AG04449 (cell line): ENCODE measurements around the gene ASB16.
"Not testable (repeated sequence)": the region's sequence is repeated elsewhere in the genome, so short reads cannot be mapped to it uniquely, and the experiment has no call there.

Source experiments
- CTCF ChIA-PET: fragments of 350-600 bp; formaldehyde crosslinking; extraction: SDS; loops from one replicate; lab custom pipeline; 2021; ENCODE audit warnings: antibody characterized with exemption; lab: Yijun Ruan, JAX
- POLR2A ChIA-PET: fragments of 400-600, 350-600 bp; formaldehyde crosslinking; extraction: SDS; loops from one replicate; lab custom pipeline; 2020; ENCODE audit warnings: antibody characterized with exemption, inconsistent platforms; lab: Yijun Ruan, JAX
- DNase-seq: peaks from one replicate; pipeline ENCODE4 v3.0.0-alpha.2; 2010; ENCODE audit warnings: low read depth, low spot score
- H3K4me3 ChIP-seq: 2 replicates; pipeline ENCODE4 v1.5.1; 2011; ENCODE audit warnings: low read depth, mild to moderate bottlenecking, control low read depth, low read length
- TF ChIP-seq, protein P1 (sequence below): IDR thresholded peaks from one replicate; pipeline ENCODE4 v1.5.1; 2011; ENCODE audit warnings: mild to moderate bottlenecking, moderate library complexity, low read length, control low read depth, inconsistent platforms; ENCODE audit not compliant: insufficient read depth; ENCODE audit errors: missing control alignments

The ASB16 gene

DNA sequence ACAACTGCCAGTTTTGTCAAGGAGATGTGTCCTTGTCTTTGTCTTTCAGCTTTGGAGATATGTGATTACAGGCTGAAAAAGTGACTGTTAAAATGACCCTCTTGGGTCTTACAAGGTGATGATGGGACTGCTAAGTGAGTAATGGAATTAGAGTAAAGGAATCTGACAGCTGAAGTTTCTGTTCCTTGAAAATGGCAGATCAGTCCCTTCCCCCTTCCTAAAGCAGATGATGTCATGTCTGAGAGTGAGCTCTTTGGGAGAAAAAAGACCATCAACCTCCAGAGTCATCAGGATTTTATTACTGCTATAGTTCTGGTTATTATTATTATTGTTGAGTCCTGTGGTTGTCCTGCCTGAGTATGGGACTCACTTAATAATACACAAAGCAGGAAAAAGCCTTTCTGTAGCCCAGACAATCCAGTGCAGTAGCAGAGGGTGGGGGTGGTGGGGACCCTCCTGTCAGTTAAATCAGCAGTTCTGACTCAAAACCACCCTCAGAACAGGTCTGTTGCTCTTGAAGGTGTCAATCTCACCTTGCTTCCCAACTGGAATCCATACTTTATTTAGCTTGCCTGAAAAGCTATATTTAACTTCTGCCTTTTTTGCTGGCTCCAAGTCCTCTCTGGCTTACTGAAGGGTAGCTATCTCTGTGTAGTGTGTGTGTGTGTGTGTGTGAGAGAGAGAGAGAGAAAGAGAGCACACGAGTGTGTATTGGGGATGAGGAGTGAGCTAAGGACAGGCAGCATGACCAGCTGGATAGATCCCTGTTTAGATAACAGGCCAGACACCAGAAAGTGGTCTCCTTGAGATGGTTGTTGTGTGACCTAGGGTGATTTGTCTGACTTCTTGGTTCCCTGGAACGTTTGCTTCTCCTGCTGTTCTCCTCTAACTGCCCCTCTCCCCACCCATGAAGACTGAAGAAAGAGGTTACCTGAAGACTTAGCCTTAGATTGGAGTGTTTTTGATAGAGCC, 23.8 kb upstream of the ASB16 start:
- no peak overlapping the region for H3K4me3 ChIP-seq
- ChIA-PET CTCF (interaction anchor here (0.6 to 1.3 kb wide), 8 partner anchors 12 to 210 kb away, joined by 3 to 4 read pairs (median 3); partner anchors contain the start of gene HDAC5), POLR2A (interaction anchor here (0.6 kb wide), 1 partner anchor 21 kb away, joined by 3 read pairs; no protein-coding TSS in a partner anchor)
- no peak for DNase-seq
- TF ChIP-seq, protein P1, sequence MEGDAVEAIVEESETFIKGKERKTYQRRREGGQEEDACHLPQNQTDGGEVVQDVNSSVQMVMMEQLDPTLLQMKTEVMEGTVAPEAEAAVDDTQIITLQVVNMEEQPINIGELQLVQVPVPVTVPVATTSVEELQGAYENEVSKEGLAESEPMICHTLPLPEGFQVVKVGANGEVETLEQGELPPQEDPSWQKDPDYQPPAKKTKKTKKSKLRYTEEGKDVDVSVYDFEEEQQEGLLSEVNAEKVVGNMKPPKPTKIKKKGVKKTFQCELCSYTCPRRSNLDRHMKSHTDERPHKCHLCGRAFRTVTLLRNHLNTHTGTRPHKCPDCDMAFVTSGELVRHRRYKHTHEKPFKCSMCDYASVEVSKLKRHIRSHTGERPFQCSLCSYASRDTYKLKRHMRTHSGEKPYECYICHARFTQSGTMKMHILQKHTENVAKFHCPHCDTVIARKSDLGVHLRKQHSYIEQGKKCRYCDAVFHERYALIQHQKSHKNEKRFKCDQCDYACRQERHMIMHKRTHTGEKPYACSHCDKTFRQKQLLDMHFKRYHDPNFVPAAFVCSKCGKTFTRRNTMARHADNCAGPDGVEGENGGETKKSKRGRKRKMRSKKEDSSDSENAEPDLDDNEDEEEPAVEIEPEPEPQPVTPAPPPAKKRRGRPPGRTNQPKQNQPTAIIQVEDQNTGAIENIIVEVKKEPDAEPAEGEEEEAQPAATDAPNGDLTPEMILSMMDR: no peak

DNA sequence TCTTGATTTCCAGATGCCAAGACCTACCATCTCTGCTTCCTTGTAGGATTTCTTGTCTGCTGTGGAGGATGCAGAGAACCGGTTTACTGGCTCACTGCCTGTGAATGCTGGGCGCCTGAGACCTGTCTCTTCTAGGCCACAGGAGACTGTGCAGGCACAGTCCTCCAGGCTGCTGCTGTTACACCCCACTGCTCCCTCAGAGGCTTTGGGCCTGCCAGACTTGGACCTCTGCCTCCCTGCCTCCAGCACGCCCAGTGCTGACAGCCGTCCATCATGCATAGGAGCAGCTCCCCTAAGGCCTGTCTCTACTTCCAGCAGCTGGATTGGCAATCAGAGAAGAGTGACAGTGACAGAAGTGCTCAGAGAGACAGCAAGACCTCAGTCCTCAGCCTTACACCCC, 22.7 kb upstream of the ASB16 start:
- ChIA-PET POLR2A (interaction anchor here (0.6 kb wide), 1 partner anchor 82 kb away, joined by 4 read pairs; the partner anchor contains the start of gene LSM12), CTCF (interaction anchor here (1.4 kb wide), 1 partner anchor 20 kb away, joined by 4 read pairs; no protein-coding TSS in a partner anchor)
- TF ChIP-seq, protein P1: no peak
- H3K4me3 ChIP-seq: no peak overlapping the region
- DNase-seq: no peak

DNA sequence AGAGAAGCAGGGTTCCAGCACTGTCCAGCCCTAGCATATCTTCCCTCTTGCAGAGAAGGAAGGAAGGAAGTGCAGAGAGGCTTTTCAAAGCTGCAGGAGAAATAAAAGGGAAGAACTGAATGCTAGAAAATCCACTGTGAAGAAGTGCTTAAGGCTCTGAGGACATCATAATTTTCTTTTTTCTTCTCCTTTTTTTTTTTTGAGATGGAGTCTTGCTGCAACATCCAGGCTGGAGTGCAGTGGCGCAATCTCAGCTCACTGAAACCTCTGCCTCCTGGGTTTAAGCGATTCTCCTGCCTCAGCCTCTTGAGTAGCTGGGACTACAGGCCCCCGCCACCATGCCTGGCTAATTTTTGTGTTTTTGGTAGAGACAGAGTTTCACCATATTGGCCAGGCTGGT, 21.4 kb upstream of the ASB16 start:
- CTCF ChIA-PET: interaction anchor here (1.4 to 1.5 kb wide), 2 partner anchors 9 to 19 kb away, joined by 4 read pairs; no protein-coding TSS in a partner anchor
- POLR2A ChIA-PET, DNase-seq, H3K4me3 ChIP-seq: not testable (repeated sequence)

DNA sequence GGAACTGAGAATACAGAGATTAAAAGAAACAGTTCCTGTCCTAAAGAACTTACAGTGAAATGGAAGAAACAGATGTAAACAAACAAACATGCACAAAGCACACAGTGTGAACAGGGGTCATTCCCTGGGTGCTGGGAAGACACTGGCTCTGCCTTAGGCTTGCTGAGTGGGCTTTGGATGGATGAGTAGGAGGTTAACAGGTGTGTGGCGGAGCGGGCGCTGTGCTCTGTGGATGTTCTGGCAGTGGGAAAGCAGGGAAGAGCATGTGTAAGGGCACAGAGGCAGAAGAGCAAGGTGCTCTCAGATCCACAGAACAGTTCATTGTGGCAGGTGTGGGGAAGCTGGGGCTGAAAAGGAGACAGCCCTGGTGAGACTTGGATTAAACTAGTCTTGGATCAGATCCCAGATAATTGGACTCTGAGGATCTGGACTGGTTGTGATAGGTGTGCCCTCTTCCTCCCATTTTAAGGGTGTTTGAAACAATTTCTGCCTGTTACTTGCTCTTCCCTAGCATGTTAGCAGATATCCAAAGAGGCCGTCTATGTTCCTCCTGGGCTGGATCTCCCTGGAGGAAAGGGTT, 20.7 kb upstream of the ASB16 start:
- ChIA-PET POLR2A (no interaction called here), CTCF (interaction anchor here (1.5 to 2.8 kb wide), 3 partner anchors 9 to 206 kb away, joined by 4 to 20 read pairs (median 9); no protein-coding TSS in a partner anchor)
- DNase-seq: no peak

DNA sequence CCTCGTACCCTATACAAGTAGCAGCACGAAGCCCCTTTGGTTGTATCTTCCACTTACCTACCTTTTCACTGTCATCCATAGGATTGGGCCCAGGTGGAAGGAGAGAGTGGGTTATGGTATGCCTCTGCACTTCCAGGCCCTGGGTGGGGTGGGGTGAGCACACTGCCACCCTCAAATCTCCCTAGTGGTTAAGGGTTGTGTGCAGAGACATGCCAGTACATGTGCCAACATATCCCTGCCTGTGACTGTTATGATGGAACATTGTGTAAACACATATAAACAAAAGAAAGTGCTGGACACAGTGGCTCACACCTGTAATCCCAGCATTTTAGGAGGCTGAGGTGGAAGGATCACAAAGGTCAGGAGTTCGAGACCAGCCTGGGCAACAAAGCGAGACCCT, 17.6 kb upstream of the ASB16 start:
- CTCF ChIA-PET: interaction anchor here (7.8 kb wide), 1 partner anchor 16 kb away, joined by 72 read pairs; the partner anchor contains the start of gene ASB16
- no peak overlapping the region for H3K4me3 ChIP-seq
- POLR2A ChIA-PET: interaction anchor here (0.7 kb wide), 1 partner anchor 435 kb away, joined by 3 read pairs; no protein-coding TSS in a partner anchor
- TF ChIP-seq, protein P1: no peak
- DNase-seq: no peak

More for the DNA sequence above, 20.7 kb upstream of the ASB16 start:
- TF ChIP-seq, protein P1: no peak
- no peak overlapping the region for H3K4me3 ChIP-seq

DNA sequence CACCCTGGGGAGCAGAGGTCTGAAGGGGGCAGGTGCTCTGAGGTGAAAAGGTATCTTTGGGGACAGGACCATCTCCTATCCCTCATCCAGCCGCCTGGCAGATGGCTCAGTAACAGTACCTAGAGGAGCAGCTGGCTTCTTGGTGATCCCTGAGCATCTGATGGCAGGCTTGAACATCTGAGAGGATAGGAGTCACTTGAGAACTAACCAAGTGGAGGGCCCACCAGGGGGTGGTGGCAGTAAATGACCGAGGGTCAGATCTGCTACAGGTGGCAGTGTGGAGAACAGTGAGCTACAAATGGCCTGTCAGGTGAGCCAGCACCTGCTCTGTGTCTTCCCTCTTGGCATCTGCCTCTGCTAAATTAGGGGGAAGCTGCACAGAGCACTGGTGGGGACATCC, 15.0 kb upstream of the ASB16 start:
- TF ChIP-seq, protein P1: no peak
- DNase-seq: no peak
- ChIA-PET CTCF (interaction anchor here (0.8 to 7.8 kb wide), 4 partner anchors 12 to 22 kb away, joined by 3 to 72 read pairs (median 4); partner anchors contain the start of genes ASB16 and HROB), POLR2A (no interaction called here)
- H3K4me3 ChIP-seq: no peak overlapping the region
